Suprapubic skin (tissue), 3 donors: ENCODE measurements around the gene KNDC1.

Experiments used
- POLR2A ChIP-seq, 2 donors: fragments of 450-650 bp; IDR thresholded peaks; one replicate each; pipeline ENCODE4 v1.6.1; 2017; ENCODE audit warnings: antibody characterized with exemption in 2 of 2, mild to moderate bottlenecking in 2 of 2, moderate library complexity in 2 of 2
- TF ChIP-seq, protein P1 (sequence below), 2 donors: fragments of 200-600 bp in 1 of 2; fragments of 450-650 bp in 1 of 2; sonication (generic) in 1 of 2; IDR thresholded peaks; one replicate each; pipeline ENCODE4 v1.5.1; 2016 to 2019; ENCODE audit warnings: antibody characterized with exemption in 2 of 2, mild to moderate bottlenecking in 1 of 2, moderate library complexity in 1 of 2

DNA sequence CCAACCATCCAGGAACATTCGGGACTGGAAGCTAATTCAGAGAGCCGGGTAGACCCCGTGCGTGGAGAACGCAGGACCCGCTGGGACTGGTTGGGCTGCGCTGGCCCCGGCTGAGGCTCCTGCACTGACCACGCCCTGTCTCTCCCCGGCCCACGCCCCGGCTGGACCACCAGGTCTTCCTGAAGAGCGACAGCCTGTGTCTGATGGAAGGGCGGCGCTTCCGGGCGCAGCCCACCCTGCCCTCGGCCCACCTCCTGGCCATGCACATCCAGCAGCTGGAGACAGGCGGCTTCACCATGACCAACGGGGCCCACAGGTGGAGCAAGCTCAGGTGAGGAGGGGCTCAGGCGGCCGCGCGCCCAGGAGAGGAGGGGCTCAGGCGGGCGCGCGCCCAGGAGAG is 59.8 kb downstream of the KNDC1 start:
- no peak for TF ChIP-seq POLR2A (IDR thresholded peaks at IDR 0.05)
- TF ChIP-seq, protein P1, sequence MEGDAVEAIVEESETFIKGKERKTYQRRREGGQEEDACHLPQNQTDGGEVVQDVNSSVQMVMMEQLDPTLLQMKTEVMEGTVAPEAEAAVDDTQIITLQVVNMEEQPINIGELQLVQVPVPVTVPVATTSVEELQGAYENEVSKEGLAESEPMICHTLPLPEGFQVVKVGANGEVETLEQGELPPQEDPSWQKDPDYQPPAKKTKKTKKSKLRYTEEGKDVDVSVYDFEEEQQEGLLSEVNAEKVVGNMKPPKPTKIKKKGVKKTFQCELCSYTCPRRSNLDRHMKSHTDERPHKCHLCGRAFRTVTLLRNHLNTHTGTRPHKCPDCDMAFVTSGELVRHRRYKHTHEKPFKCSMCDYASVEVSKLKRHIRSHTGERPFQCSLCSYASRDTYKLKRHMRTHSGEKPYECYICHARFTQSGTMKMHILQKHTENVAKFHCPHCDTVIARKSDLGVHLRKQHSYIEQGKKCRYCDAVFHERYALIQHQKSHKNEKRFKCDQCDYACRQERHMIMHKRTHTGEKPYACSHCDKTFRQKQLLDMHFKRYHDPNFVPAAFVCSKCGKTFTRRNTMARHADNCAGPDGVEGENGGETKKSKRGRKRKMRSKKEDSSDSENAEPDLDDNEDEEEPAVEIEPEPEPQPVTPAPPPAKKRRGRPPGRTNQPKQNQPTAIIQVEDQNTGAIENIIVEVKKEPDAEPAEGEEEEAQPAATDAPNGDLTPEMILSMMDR (IDR thresholded peaks at IDR 0.05): no peak
